Measurements from ENCODE around the gene IPO11. TPM values are rescaled to one million over a fixed set of nuclear protein-coding genes. Genes with fewer than 3 reads are reported as not detected.

Gene IPO11
- total and polyA plus RNA-seq, 8 donors, result 3.7 to 19.5 (median 10.3) TPM

DNA sequence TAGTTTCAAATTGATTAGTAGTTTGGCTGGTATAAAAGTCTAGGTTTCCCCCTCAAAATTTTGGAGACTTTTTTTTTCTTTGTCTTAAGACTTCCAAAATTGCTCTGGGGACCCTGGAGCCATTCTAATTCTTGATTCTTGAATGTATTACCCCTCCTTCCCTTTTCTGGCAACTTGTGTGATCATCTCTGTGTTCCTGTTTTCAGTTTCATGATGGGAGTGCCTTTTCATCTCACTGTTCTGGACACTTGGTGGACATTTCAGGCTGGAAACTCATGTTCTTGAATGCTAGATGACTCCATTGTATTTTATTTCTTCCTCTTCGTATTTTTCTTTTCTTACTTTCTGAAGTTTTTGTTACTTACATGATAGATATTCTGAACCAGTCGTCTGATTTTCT lies 108.8 kb downstream of the IPO11 start:
- Histone ChIP-seq H3K4me1 (no peaks in the 10 kb centered on the region), H3K27ac (no peak overlapping the region), H3K36me3 (no peaks in the 10 kb centered on the region), H3K27me3 (no peaks in the 10 kb centered on the region), H3K9me3 (no peaks in the 10 kb centered on the region), H3K4me3 (no peak overlapping the region)
- FAIRE-seq, result no peak
- TF ChIP-seq, protein P1, sequence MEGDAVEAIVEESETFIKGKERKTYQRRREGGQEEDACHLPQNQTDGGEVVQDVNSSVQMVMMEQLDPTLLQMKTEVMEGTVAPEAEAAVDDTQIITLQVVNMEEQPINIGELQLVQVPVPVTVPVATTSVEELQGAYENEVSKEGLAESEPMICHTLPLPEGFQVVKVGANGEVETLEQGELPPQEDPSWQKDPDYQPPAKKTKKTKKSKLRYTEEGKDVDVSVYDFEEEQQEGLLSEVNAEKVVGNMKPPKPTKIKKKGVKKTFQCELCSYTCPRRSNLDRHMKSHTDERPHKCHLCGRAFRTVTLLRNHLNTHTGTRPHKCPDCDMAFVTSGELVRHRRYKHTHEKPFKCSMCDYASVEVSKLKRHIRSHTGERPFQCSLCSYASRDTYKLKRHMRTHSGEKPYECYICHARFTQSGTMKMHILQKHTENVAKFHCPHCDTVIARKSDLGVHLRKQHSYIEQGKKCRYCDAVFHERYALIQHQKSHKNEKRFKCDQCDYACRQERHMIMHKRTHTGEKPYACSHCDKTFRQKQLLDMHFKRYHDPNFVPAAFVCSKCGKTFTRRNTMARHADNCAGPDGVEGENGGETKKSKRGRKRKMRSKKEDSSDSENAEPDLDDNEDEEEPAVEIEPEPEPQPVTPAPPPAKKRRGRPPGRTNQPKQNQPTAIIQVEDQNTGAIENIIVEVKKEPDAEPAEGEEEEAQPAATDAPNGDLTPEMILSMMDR (IDR thresholded peaks at IDR 0.05), result no peak
- DNase-seq, result no peak
- ATAC-seq, result no peak
- 74 to 78% methylated on average over 2 of the region's 2 CpGs for WGBS, 2 donors
- intact Hi-C loops (cut with DNase I), result no loop called here

DNA sequence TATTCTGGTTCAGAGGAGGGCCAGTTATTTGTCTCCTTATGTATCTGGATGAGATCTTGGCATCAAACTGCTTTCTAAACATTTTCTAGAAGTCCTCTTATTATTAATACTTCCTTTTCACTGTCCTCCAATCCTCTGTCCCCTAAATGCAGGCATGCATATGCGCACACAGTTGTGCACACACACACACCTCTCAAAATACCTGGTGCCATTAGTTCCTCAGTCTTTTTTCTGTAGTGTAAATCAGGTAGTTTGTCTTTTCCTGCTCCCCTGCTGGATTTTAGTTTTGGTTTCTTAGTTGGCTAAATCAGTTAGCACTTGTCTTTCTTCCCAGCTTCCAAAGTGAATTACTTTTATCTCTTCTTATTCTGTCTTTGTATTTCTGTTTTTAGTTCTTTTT lies 110.2 kb downstream of the IPO11 start:
- TF ChIP-seq, protein P1 (IDR thresholded peaks at IDR 0.05), result no peak

DNA sequence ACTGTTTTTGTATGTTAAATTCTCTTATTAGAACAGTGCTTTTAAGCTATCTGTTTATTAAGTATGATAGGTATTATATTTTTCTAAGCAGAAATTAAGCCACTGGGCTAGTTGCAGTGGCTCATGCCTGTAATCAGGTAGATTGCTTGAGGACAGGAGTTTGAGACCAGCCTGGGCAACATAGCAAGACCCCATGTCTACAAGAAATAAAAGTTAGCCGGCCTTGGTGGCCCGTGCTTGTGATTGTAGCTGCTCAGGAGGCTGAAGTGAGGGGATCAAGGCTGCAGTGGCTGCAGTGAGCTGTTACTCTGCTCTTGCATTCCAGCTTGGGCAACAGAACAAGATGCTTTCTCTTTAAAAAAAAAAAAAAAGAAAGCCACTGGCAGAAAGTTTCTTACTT lies 121.0 kb downstream of the IPO11 start:
- 95% methylated on average over 2 of the region's 2 CpGs for WGBS, 2 donors
- Histone ChIP-seq H3K27ac (no peak overlapping the region), H3K36me3 (no peaks in the 10 kb centered on the region), H3K4me1 (no peaks in the 10 kb centered on the region), H3K9me3 (no peaks in the 10 kb centered on the region), H3K4me3 (no peak overlapping the region), H3K27me3 (no peaks in the 10 kb centered on the region)
- no peak for ATAC-seq
- no peak for DNase-seq
- intact Hi-C loops (cut with DNase I), result no loop called here
- TF ChIP-seq, protein P1 (IDR thresholded peaks at IDR 0.05), result no peak
- no peak for FAIRE-seq

More for the DNA sequence above, 110.2 kb downstream of the IPO11 start:
- 93 to 100% methylated on average over 1 of the region's 1 CpG for WGBS, 2 donors
- FAIRE-seq, result no peak
- Histone ChIP-seq H3K27me3 (no peaks in the 10 kb centered on the region), H3K36me3 (no peaks in the 10 kb centered on the region), H3K27ac (no peak overlapping the region), H3K4me1 (no peaks in the 10 kb centered on the region), H3K4me3 (no peak overlapping the region), H3K9me3 (no peaks in the 10 kb centered on the region)
- ATAC-seq, result no peak
- intact Hi-C loops (cut with DNase I), result no loop called here
- DNase-seq, result no peak

DNA sequence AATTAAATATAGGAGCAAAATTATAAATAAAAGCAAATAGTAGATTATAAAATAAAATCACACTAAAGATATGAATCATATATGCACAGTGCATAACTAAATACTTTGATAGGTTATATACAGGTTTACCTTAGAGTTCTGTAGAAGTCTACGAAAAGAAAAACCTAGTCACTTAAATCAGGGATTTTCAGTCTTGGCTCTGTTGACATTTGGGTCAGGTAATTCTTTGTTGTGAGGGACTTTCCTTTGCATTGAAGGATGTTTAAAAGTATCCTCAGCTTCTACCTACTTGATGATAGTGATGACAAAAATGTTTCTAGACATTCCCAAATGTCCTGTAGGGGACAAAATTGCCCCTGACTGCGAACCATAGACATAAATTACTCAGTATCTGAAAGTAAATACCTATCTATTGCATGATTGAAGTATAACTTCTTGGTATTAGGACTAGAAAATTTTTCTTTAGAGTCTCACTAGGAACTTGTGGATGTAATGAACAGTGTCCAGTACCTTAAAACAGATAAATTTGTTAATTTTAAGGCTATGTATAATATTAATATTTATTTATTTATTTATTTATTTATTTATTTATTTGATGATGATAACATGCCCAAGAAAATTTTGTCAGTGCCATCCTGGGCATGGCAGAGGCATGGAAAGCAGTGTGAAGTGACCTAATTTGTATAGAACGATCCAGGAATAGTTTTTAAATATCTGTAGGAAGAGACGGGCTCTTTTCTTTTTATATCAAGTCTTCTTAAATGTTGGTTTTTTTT lies 122.1 kb downstream of the IPO11 start:
- Histone ChIP-seq H3K4me1 (no peaks in the 10 kb centered on the region), H3K27ac (no peak overlapping the region), H3K9me3 (no peaks in the 10 kb centered on the region), H3K36me3 (no peaks in the 10 kb centered on the region), H3K4me3 (no peak overlapping the region), H3K27me3 (no peaks in the 10 kb centered on the region)
- FAIRE-seq (no peak), ATAC-seq (no peak), DNase-seq (no peak)
- WGBS, 2 donors, result 58 to 97% methylated on average over 4 of the region's 4 CpGs
- TF ChIP-seq, protein P1 (IDR thresholded peaks at IDR 0.05), result no peak
- intact Hi-C loops (cut with DNase I), result no loop called here

DNA sequence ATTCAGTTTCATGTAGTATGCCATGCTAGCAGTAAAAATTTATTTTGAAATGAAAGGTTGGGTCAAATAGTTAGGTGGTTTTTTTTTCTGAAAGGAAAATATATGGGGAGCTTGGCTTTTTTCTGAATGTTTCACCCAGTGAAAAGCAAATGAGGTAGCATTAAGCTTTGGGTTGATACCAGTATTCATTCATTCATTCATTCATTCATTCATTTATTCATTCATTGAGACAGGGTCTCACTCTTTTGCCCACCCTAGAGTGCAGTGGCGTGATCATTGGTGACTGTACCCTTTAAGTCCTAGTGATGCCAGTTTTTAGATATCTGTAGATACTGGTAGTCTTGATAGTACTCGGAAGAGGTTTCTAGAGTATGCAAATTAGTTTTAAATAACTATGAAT lies 123.7 kb downstream of the IPO11 start:
- no peaks in the 10 kb centered on the region for H3K36me3 ChIP-seq
- DNase-seq, result no peak
- no peaks in the 10 kb centered on the region for H3K4me1 ChIP-seq
- no peak for FAIRE-seq
- no peak for ATAC-seq
- H3K9me3 ChIP-seq, result no peaks in the 10 kb centered on the region
- WGBS, 2 donors, result 91 to 96% methylated on average over 2 of the region's 2 CpGs
- TF ChIP-seq, protein P1 (IDR thresholded peaks at IDR 0.05), result no peak
- H3K4me3 ChIP-seq, result no peak overlapping the region
- intact Hi-C loops (cut with DNase I), result no loop called here
- H3K27me3 ChIP-seq, result no peaks in the 10 kb centered on the region
- no peak overlapping the region for H3K27ac ChIP-seq

Data from pancreas (tissue), 10 donors.